ENCODE data around the gene ZBTB40.

The ZBTB40 gene

DNA sequence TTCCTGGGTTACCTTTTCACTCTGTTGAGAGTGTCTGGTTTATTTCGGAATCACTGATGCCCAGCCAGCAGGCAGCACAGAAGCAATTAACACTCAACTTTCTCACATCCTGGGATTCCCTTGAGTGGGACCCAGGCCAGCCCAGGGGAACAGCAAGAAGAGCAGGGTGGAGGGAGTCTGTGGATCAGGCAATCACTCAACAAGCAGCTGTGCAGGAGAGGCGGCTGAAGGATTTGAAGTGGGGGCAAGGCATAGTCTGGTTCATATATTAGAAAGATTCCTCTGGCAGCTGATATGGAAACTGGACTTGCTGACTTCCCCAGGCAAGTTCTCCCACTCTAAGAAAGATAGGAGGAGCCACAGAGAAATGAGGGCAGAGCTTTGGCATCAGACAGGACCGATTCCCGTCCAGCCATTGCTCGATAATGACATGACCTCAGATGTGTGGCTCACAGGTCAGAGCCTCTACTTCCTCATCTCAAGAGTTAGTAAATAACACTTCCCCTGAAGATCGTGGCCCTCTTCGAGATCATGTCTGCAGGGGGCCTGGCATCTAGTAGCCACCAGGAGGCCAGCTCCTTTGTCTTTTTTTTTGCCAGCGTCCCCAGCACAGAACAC, 124.0 kb downstream of the ZBTB40 start:
- no peaks in the 10 kb centered on the region for H4K20me1 ChIP-seq (ENCODE audit: insufficient read depth, low read length)
- H3K9ac ChIP-seq (ENCODE audit: low read length), result no peak overlapping the region
- no peaks in the 10 kb centered on the region for H3K9me3 ChIP-seq (replicated peaks; ENCODE audit: insufficient read depth, low read length)
- H3K4me2 ChIP-seq (ENCODE audit: low read depth, low read length), result no peak overlapping the region
- peaks cover 63% of the 10 kb centered on the region for H3K27me3 ChIP-seq (replicated peaks; ENCODE audit: insufficient read depth, low read length)
- H3F3A ChIP-seq (ENCODE audit: insufficient read depth, low read length), result peaks cover 2% of the 10 kb centered on the region; the same call in 1 of the 2 replicates
- H3K27ac ChIP-seq (ENCODE audit: low read length), result no peak overlapping the region
- H3K9me2 ChIP-seq (replicated peaks; ENCODE audit: insufficient read depth, low read length), result no peaks in the 10 kb centered on the region
- H2AFZ ChIP-seq (ENCODE audit: low read length), result no peak overlapping the region
- no peaks in the 10 kb centered on the region for H3K36me3 ChIP-seq (replicated peaks; ENCODE audit: insufficient read depth, low read length)
- no peak for DNase-seq
- H3K4me1 ChIP-seq (ENCODE audit: low read length), result no peaks in the 10 kb centered on the region
- TF ChIP-seq EZH2 (optimal IDR thresholded peaks at IDR 0.05; ENCODE audit: low read depth, low read length), result no peak
- TF ChIP-seq EZH2phosphoT487 (IDR thresholded peaks at IDR 0.05; ENCODE audit: low read length), result no peak
- TF ChIP-seq, protein P1, sequence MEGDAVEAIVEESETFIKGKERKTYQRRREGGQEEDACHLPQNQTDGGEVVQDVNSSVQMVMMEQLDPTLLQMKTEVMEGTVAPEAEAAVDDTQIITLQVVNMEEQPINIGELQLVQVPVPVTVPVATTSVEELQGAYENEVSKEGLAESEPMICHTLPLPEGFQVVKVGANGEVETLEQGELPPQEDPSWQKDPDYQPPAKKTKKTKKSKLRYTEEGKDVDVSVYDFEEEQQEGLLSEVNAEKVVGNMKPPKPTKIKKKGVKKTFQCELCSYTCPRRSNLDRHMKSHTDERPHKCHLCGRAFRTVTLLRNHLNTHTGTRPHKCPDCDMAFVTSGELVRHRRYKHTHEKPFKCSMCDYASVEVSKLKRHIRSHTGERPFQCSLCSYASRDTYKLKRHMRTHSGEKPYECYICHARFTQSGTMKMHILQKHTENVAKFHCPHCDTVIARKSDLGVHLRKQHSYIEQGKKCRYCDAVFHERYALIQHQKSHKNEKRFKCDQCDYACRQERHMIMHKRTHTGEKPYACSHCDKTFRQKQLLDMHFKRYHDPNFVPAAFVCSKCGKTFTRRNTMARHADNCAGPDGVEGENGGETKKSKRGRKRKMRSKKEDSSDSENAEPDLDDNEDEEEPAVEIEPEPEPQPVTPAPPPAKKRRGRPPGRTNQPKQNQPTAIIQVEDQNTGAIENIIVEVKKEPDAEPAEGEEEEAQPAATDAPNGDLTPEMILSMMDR (IDR thresholded peaks at IDR 0.05; ENCODE audit: low read length), result no peak
- H3K79me2 ChIP-seq (ENCODE audit: low read length), result no peaks in the 10 kb centered on the region
- no peak overlapping the region for H3K4me3 ChIP-seq (ENCODE audit: low read length)

DNA sequence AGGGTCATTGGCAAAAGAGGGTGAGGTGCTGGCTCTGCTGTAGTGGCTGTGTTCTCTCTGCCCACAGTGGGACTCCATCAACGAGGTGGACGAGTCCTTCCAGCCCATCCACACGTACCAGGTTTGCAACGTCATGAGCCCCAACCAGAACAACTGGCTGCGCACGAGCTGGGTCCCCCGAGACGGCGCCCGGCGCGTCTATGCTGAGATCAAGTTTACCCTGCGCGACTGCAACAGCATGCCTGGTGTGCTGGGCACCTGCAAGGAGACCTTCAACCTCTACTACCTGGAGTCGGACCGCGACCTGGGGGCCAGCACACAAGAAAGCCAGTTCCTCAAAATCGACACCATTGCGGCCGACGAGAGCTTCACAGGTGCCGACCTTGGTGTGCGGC, 124.5 kb downstream of the ZBTB40 start:
- no peak overlapping the region for H3K27ac ChIP-seq (ENCODE audit: low read length)
- H3K79me2 ChIP-seq (ENCODE audit: low read length), result no peaks in the 10 kb centered on the region
- H3K9me3 ChIP-seq (replicated peaks; ENCODE audit: insufficient read depth, low read length), result no peaks in the 10 kb centered on the region
- H3F3A ChIP-seq (ENCODE audit: insufficient read depth, low read length), result peaks cover 2% of the 10 kb centered on the region; the same call in 1 of the 2 replicates
- no peaks in the 10 kb centered on the region for H4K20me1 ChIP-seq (ENCODE audit: insufficient read depth, low read length)
- no peak overlapping the region for H2AFZ ChIP-seq (ENCODE audit: low read length)
- no peak for DNase-seq
- no peak overlapping the region for H3K4me3 ChIP-seq (ENCODE audit: low read length)
- peaks cover 63% of the 10 kb centered on the region for H3K27me3 ChIP-seq (replicated peaks; ENCODE audit: insufficient read depth, low read length)
- no peaks in the 10 kb centered on the region for H3K9me2 ChIP-seq (replicated peaks; ENCODE audit: insufficient read depth, low read length)
- TF ChIP-seq, protein P1 (IDR thresholded peaks at IDR 0.05; ENCODE audit: low read length), result no peak
- no peak for TF ChIP-seq EZH2 (optimal IDR thresholded peaks at IDR 0.05; ENCODE audit: low read depth, low read length)
- no peak for TF ChIP-seq EZH2phosphoT487 (IDR thresholded peaks at IDR 0.05; ENCODE audit: low read length)
- no peaks in the 10 kb centered on the region for H3K4me1 ChIP-seq (ENCODE audit: low read length)
- no peak overlapping the region for H3K4me2 ChIP-seq (ENCODE audit: low read depth, low read length)
- H3K9ac ChIP-seq (ENCODE audit: low read length), result no peak overlapping the region
- H3K36me3 ChIP-seq (replicated peaks; ENCODE audit: insufficient read depth, low read length), result no peaks in the 10 kb centered on the region

DNA sequence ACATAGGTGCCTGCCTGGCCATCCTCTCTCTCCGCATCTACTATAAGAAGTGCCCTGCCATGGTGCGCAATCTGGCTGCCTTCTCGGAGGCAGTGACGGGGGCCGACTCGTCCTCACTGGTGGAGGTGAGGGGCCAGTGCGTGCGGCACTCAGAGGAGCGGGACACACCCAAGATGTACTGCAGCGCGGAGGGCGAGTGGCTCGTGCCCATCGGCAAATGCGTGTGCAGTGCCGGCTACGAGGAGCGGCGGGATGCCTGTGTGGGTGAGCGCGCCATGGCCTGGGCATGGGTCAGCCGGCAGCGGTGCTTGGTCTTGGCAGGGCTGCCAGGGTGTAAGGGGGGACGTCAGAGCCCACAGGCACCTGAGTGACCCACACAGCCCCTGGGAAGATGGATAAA, 125.0 kb downstream of the ZBTB40 start:
- Histone ChIP-seq H4K20me1 (ENCODE audit: insufficient read depth, low read length) (no peaks in the 10 kb centered on the region), H3F3A (ENCODE audit: insufficient read depth, low read length) (peaks cover 2% of the 10 kb centered on the region; the same call in 1 of the 2 replicates), H3K9me2 (replicated peaks; ENCODE audit: insufficient read depth, low read length) (no peaks in the 10 kb centered on the region), H2AFZ (ENCODE audit: low read length) (no peak overlapping the region), H3K9ac (ENCODE audit: low read length) (no peak overlapping the region), H3K27me3 (replicated peaks; ENCODE audit: insufficient read depth, low read length) (peaks cover 63% of the 10 kb centered on the region), H3K36me3 (replicated peaks; ENCODE audit: insufficient read depth, low read length) (no peaks in the 10 kb centered on the region), H3K4me3 (ENCODE audit: low read length) (no peak overlapping the region), H3K4me2 (ENCODE audit: low read depth, low read length) (no peak overlapping the region), H3K4me1 (ENCODE audit: low read length) (no peaks in the 10 kb centered on the region), H3K9me3 (replicated peaks; ENCODE audit: insufficient read depth, low read length) (no peaks in the 10 kb centered on the region), H3K27ac (ENCODE audit: low read length) (no peak overlapping the region), H3K79me2 (ENCODE audit: low read length) (no peaks in the 10 kb centered on the region)
- no peak for TF ChIP-seq EZH2 (optimal IDR thresholded peaks at IDR 0.05; ENCODE audit: low read depth, low read length)
- TF ChIP-seq EZH2phosphoT487 (IDR thresholded peaks at IDR 0.05; ENCODE audit: low read length), result no peak
- TF ChIP-seq, protein P1 (IDR thresholded peaks at IDR 0.05; ENCODE audit: low read length), result no peak
- no peak for DNase-seq
